Esophagus (tissue), 2 donors: Measurements from ENCODE around the gene IFI44L. TPM values are rescaled to one million over a fixed set of nuclear protein-coding genes. Genes with fewer than 3 reads are reported as not detected.

Experiments
- H3K27ac ChIP-seq, 2 donors: one replicate each; pipeline ENCODE4 v1.5.1; 2013; ENCODE audit warnings: low read depth in 2 of 2, mild to moderate bottlenecking in 2 of 2, inconsistent platforms in 1 of 2, low read length in 1 of 2, moderate library complexity in 1 of 2
- H3K27me3 ChIP-seq, 2 donors: one replicate each; pipeline ENCODE4 v1.6.1; 2013; ENCODE audit warnings: low read length in 2 of 2, control low read depth in 1 of 2, mild to moderate bottlenecking in 1 of 2; ENCODE audit not compliant: insufficient read depth in 2 of 2, control insufficient read depth in 1 of 2
- H3K36me3 ChIP-seq, 2 donors: one replicate each; pipeline ENCODE4 v1.6.1; 2013; ENCODE audit warnings: low read length in 1 of 2; ENCODE audit not compliant: control insufficient read depth in 2 of 2, insufficient read depth in 2 of 2
- H3K4me1 ChIP-seq, 2 donors: one replicate each; pipeline ENCODE4 v1.6.1; 2013; ENCODE audit warnings: low read length in 1 of 2; ENCODE audit not compliant: control insufficient read depth in 2 of 2, insufficient read depth in 2 of 2
- H3K4me3 ChIP-seq, 2 donors: one replicate each; pipeline ENCODE4 v1.5.1; 2013; ENCODE audit warnings: low read length in 2 of 2, mild to moderate bottlenecking in 2 of 2, low read depth in 1 of 2, moderate library complexity in 1 of 2
- H3K9me3 ChIP-seq, 2 donors: one replicate each; pipeline ENCODE4 v1.6.1; 2013; ENCODE audit warnings: mild to moderate bottlenecking in 2 of 2, low read depth in 1 of 2, low read length in 1 of 2, moderate library complexity in 1 of 2; ENCODE audit not compliant: control insufficient read depth in 2 of 2, insufficient read depth in 1 of 2
- WGBS, 2 donors: extraction: QIAGEN DNeasy Blood & Tissue Kit; methylation state at CpG; one replicate each; pipeline ENCODE4 v1.1.7; 2013; 5-methylcytosine and 5-hydroxymethylcytosine counted together
- polyA plus RNA-seq, 2 donors: library from polyadenylated mRNA; stranded (reverse); fragments of 200-250 nt; gene quantifications; one replicate each; pipeline ENCODE4 v1.2.3, GENCODE V29; 2013
- donor health status: healthy with polysubstance abuse.
- donor health status: Bipolar disorder and iron deficiency.

The IFI44L gene
- polyA plus RNA-seq, 2 donors: 0.41 to 0.59 TPM

- Histone ChIP-seq H3K4me1 (no peaks in the 10 kb centered on the region), H3K4me3 (no peak overlapping the region)
- 89 to 90% methylated on average over 17 of the region's 17 CpGs for WGBS, 2 donors
Measured at GRCh38 chr1:78652019-78652560, 31.8 kb downstream of the IFI44L start.

GRCh38 chr1:78658901-78659300 is 38.7 kb downstream of the IFI44L start:
- 100% methylated on average over 1 of the region's 1 CpG for WGBS, 2 donors
- no peak overlapping the region for H3K4me3 ChIP-seq
- H3K9me3 ChIP-seq: no peaks in the 10 kb centered on the region
- H3K27me3 ChIP-seq: no peaks in the 10 kb centered on the region
- no peaks in the 10 kb centered on the region for H3K36me3 ChIP-seq
- no peak overlapping the region for H3K27ac ChIP-seq
- no peaks in the 10 kb centered on the region for H3K4me1 ChIP-seq

More at GRCh38 chr1:78652019-78652560, 31.8 kb downstream of the IFI44L start:
- Histone ChIP-seq H3K9me3 (peaks cover 0 to 2% of the 10 kb centered on the region in 2 donors), H3K36me3 (no peaks in the 10 kb centered on the region), H3K27me3 (no peaks in the 10 kb centered on the region), H3K27ac (no peak overlapping the region)

GRCh38 chr1:78663923-78664322 is 43.7 kb downstream of the IFI44L start:
- Histone ChIP-seq H3K4me1 (no peaks in the 10 kb centered on the region), H3K36me3 (no peaks in the 10 kb centered on the region), H3K27me3 (no peaks in the 10 kb centered on the region), H3K9me3 (no peaks in the 10 kb centered on the region), H3K4me3 (no peak overlapping the region), H3K27ac (no peak overlapping the region)
- WGBS, 2 donors: 84 to 87% methylated on average over 2 of the region's 2 CpGs

- no peaks in the 10 kb centered on the region for H3K36me3 ChIP-seq
- 92 to 94% methylated on average over 1 of the region's 1 CpG for WGBS, 2 donors
- H3K9me3 ChIP-seq: no peaks in the 10 kb centered on the region
- H3K27ac ChIP-seq: no peak overlapping the region
- no peaks in the 10 kb centered on the region for H3K4me1 ChIP-seq
- no peaks in the 10 kb centered on the region for H3K27me3 ChIP-seq
- H3K4me3 ChIP-seq: no peak overlapping the region
Measured at GRCh38 chr1:78664763-78665162, 44.5 kb downstream of the IFI44L start.

- 92 to 95% methylated on average over 6 of the region's 6 CpGs for WGBS, 2 donors
- Histone ChIP-seq H3K4me3 (no peak overlapping the region), H3K36me3 (no peaks in the 10 kb centered on the region), H3K4me1 (no peaks in the 10 kb centered on the region), H3K9me3 (no peaks in the 10 kb centered on the region), H3K27me3 (no peaks in the 10 kb centered on the region), H3K27ac (no peak overlapping the region)
Measured at GRCh38 chr1:78665809-78666208, 45.6 kb downstream of the IFI44L start.

GRCh38 chr1:78667939-78668338 is 47.7 kb downstream of the IFI44L start:
- WGBS, 2 donors: 91 to 93% methylated on average over 1 of the region's 1 CpG
- Histone ChIP-seq H3K9me3 (no peaks in the 10 kb centered on the region), H3K27ac (no peak overlapping the region), H3K36me3 (no peaks in the 10 kb centered on the region), H3K4me1 (peaks cover 0 to 2% of the 10 kb centered on the region in 2 donors), H3K4me3 (no peak overlapping the region), H3K27me3 (no peaks in the 10 kb centered on the region)

GRCh38 chr1:78668427-78668826 is 48.2 kb downstream of the IFI44L start:
- no peaks in the 10 kb centered on the region for H3K9me3 ChIP-seq
- H3K27me3 ChIP-seq: no peaks in the 10 kb centered on the region
- H3K36me3 ChIP-seq: no peaks in the 10 kb centered on the region
- no peak overlapping the region for H3K27ac ChIP-seq
- H3K4me1 ChIP-seq: peaks cover 0 to 2% of the 10 kb centered on the region in 2 donors
- H3K4me3 ChIP-seq: no peak overlapping the region

GRCh38 chr1:78672428-78672827 is 52.2 kb downstream of the IFI44L start:
- H3K4me1 ChIP-seq: peaks cover 0 to 2% of the 10 kb centered on the region in 2 donors
- no peaks in the 10 kb centered on the region for H3K36me3 ChIP-seq
- 54 to 100% methylated on average over 1 of the region's 1 CpG for WGBS, 2 donors
- H3K9me3 ChIP-seq: no peaks in the 10 kb centered on the region
- no peaks in the 10 kb centered on the region for H3K27me3 ChIP-seq
- H3K27ac ChIP-seq: no peak overlapping the region
- H3K4me3 ChIP-seq: no peak overlapping the region

- Histone ChIP-seq H3K4me1 (peaks cover 0 to 2% of the 10 kb centered on the region in 2 donors), H3K4me3 (no peak overlapping the region), H3K27ac (no peak overlapping the region), H3K36me3 (no peaks in the 10 kb centered on the region), H3K27me3 (no peaks in the 10 kb centered on the region), H3K9me3 (no peaks in the 10 kb centered on the region)
- 91 to 94% methylated on average over 5 of the region's 5 CpGs for WGBS, 2 donors
Measured at GRCh38 chr1:78673120-78673519, 52.9 kb downstream of the IFI44L start.

- 39 to 43% methylated on average over 9 of the region's 9 CpGs for WGBS, 2 donors
- no peak overlapping the region for H3K4me3 ChIP-seq
- H3K9me3 ChIP-seq: peaks cover 0 to 3% of the 10 kb centered on the region in 2 donors
- peaks cover 0 to 2% of the 10 kb centered on the region in 2 donors for H3K4me1 ChIP-seq
- no peaks in the 10 kb centered on the region for H3K36me3 ChIP-seq
- H3K27me3 ChIP-seq: no peaks in the 10 kb centered on the region
- no peak overlapping the region for H3K27ac ChIP-seq
Measured at GRCh38 chr1:78676347-78676982, 56.2 kb downstream of the IFI44L start.
